Right atrium auricular region (tissue), 2 donors: ENCODE results near the gene CLDN2. TPM values are rescaled to one million over a fixed set of nuclear protein-coding genes. Genes with fewer than 3 reads are reported as not detected.

Experiments used
- DNase-seq: peaks from one replicate; pipeline ENCODE4 v3.0.0-alpha.2; 2019; ENCODE audit warnings: low spot score
- H3K27ac ChIP-seq, 2 donors: fragments of 200-600 bp; sonication (generic); 1 replicate in 1 of 2; 2 replicates in 1 of 2; pipeline ENCODE4 v1.5.1; 2016 to 2019
- H3K27me3 ChIP-seq, 2 donors: fragments of 200-600 bp; sonication (generic); one replicate each; pipeline versions ENCODE4 v1.5.1 to v1.6.0; 2017 to 2019
- H3K36me3 ChIP-seq: fragments of 200-600 bp; sonication (generic); one replicate; pipeline ENCODE4 v1.5.1; 2016
- H3K4me1 ChIP-seq, 2 donors: fragments of 200-600 bp; sonication (generic); one replicate each; pipeline versions ENCODE4 v1.5.1 to v1.6.0; 2017 to 2019
- H3K4me3 ChIP-seq, 2 donors: fragments of 200-600 bp; sonication (generic); 1 replicate in 1 of 2; 2 replicates in 1 of 2; pipeline ENCODE4 v1.5.1; 2017 to 2019; ENCODE audit warnings: mild to moderate bottlenecking in 1 of 2, moderate library complexity in 1 of 2
- H3K9me3 ChIP-seq, 2 donors: fragments of 200-600 bp; sonication (generic); one replicate each; pipeline ENCODE4 v1.5.1; 2019
- total RNA-seq, 2 donors: library from RNA; depleted of rRNA; stranded (reverse); fragments of >200 nt; gene quantifications; one replicate each; pipeline ENCODE4 v1.1.0, GENCODE V29; 2016
- TF ChIP-seq, protein P1 (sequence below), 2 donors: fragments of 200-600 bp; sonication (generic); IDR thresholded peaks; one replicate each; pipeline ENCODE4 v1.5.1; 2019; ENCODE audit warnings: antibody characterized with exemption in 2 of 2

CLDN2 gene
- total RNA-seq, 2 donors from 2014 or later, result not detected

DNA sequence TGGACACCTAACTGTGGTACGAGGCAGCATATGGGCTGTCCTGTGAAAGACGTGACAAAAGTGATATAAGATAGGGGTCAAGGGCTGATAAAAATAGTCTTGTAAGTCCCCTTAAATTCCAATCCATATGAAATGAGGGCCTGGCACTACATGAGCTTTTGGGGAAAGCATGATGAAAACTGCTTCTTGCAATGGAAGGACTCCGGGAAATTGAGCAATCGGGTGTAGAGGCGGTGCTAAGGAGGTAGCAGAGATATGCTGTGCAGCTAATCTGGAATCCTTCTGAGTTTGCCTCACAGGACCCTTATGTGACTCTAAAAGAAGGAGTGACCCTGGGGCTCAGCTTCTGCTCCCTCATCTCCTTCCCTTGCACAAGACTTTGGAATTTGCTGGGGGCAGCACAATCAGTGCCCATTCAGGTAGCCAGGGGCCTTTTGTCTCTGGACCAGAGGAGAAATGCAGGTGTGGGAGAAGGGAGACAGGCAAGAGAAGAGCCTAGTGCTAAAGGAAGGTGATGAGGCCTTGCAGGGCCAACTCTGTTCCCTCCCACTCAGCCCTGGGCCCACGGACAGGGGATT, 12.8 kb downstream of the CLDN2 start:
- no peak overlapping the region for H3K27ac ChIP-seq
- DNase-seq, result no peak
- no peaks in the 10 kb centered on the region for H3K36me3 ChIP-seq
- peaks cover 0 to 12% of the 10 kb centered on the region in 2 donors for H3K4me1 ChIP-seq
- H3K9me3 ChIP-seq, result no peaks in the 10 kb centered on the region
- TF ChIP-seq, protein P1, sequence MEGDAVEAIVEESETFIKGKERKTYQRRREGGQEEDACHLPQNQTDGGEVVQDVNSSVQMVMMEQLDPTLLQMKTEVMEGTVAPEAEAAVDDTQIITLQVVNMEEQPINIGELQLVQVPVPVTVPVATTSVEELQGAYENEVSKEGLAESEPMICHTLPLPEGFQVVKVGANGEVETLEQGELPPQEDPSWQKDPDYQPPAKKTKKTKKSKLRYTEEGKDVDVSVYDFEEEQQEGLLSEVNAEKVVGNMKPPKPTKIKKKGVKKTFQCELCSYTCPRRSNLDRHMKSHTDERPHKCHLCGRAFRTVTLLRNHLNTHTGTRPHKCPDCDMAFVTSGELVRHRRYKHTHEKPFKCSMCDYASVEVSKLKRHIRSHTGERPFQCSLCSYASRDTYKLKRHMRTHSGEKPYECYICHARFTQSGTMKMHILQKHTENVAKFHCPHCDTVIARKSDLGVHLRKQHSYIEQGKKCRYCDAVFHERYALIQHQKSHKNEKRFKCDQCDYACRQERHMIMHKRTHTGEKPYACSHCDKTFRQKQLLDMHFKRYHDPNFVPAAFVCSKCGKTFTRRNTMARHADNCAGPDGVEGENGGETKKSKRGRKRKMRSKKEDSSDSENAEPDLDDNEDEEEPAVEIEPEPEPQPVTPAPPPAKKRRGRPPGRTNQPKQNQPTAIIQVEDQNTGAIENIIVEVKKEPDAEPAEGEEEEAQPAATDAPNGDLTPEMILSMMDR (IDR thresholded peaks at IDR 0.05), result no peak
- no peaks in the 10 kb centered on the region for H3K27me3 ChIP-seq
- H3K4me3 ChIP-seq, result no peak overlapping the region

DNA sequence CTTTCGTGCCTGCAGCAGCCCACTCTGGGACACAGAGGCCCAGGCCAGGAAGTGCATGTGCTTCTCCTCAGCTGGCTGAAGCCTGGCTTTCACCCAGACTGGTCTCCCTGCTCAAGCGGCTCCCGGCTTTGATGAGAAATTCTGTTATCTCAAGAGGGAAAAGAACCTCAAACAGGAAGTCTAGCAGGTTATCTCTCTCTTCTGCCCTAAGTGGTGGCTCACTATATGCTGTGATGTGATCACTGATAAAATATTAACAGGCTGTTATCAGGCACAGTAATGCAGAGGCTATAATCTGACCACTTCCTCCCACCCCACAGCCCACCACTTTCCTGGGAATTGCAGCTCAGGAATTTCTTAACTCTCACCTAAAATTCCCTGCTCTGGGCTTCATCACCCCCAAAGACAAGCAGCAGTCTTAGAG, 13.3 kb downstream of the CLDN2 start:
- H3K9me3 ChIP-seq, result no peaks in the 10 kb centered on the region
- no peak overlapping the region for H3K4me3 ChIP-seq
- H3K4me1 ChIP-seq, result peaks cover 0 to 12% of the 10 kb centered on the region in 2 donors
- H3K27me3 ChIP-seq, result no peaks in the 10 kb centered on the region
- TF ChIP-seq, protein P1 (IDR thresholded peaks at IDR 0.05), result no peak
- no peaks in the 10 kb centered on the region for H3K36me3 ChIP-seq
- no peak for DNase-seq
- H3K27ac ChIP-seq, result no peak overlapping the region

DNA sequence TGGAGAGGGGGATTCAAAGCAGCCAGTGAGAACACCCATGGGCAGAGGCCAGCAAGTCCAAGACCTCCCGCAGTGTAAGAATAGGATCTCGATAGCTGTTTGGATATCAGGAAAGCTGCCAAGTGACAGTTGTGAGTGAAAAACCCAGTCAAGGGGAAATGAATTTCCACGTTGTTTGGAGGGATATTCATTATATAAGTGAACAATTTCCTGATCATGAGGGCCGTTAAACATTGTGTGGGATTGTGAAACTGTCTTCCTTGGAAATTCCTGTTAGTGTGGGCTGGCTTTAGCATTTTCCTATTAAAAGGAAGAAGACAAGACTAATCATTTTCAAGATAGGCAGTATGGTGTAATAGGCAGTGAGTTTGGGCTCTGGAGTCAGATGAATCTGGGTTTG, 15.0 kb downstream of the CLDN2 start:
- Histone ChIP-seq H3K36me3 (no peaks in the 10 kb centered on the region), H3K4me1 (peaks cover 0 to 12% of the 10 kb centered on the region in 2 donors), H3K4me3 (no peak overlapping the region), H3K27ac (no peak overlapping the region), H3K27me3 (no peaks in the 10 kb centered on the region), H3K9me3 (no peaks in the 10 kb centered on the region)
- DNase-seq, result no peak
- TF ChIP-seq, protein P1 (IDR thresholded peaks at IDR 0.05), result no peak

DNA sequence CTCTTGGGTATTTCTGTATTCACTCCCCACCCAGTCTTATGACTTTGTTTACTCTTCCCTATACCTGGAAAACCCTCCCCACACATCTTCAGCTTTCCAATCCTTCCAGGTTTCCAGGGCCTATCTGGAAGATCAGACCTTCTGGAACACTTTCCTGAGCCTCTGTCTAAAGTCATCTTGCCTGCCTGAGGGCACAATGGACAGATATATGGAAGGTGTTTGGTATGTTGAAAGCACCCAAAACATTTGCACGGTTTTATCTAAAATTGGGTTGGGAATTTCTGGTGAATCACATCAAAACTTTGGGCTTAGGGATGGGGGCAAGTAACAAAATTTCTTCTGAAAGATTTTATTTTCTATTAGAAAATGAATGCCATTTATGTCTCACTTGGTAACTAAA, 16.0 kb downstream of the CLDN2 start:
- Histone ChIP-seq H3K4me1 (peaks cover 0 to 12% of the 10 kb centered on the region in 2 donors), H3K27me3 (no peaks in the 10 kb centered on the region)

DNA sequence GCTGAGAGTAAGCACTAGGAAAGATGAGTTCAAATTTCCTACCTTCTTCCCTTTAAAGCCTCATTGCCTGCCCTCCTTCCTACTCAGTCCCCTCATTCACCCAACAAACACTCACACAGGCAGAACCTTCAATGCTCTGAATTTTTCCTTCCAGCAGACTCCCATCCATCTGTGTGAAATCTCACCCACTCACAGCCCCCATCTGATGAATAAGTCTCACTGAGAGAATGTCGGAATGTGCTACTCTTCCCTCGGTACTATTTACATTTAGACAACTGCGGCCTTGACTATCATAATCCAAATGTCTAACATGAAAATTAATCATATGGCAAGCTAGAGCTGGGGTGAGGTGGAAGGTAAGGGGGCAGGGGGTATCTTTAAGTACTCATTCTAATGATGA, 19.4 kb downstream of the CLDN2 start:
- H3K4me1 ChIP-seq, result no peaks in the 10 kb centered on the region
- peaks cover 6% of the 10 kb centered on the region for H3K36me3 ChIP-seq
- no peaks in the 10 kb centered on the region for H3K27me3 ChIP-seq
- no peaks in the 10 kb centered on the region for H3K9me3 ChIP-seq
- no peak for DNase-seq
- TF ChIP-seq, protein P1 (IDR thresholded peaks at IDR 0.05), result no peak
- H3K4me3 ChIP-seq, result no peak overlapping the region
- H3K27ac ChIP-seq, result no peak overlapping the region

More for the DNA sequence above, 16.0 kb downstream of the CLDN2 start:
- Histone ChIP-seq H3K9me3 (no peaks in the 10 kb centered on the region), H3K4me3 (no peak overlapping the region), H3K36me3 (peaks cover 6% of the 10 kb centered on the region), H3K27ac (no peak overlapping the region)
- DNase-seq, result no peak
- TF ChIP-seq, protein P1 (IDR thresholded peaks at IDR 0.05), result no peak

DNA sequence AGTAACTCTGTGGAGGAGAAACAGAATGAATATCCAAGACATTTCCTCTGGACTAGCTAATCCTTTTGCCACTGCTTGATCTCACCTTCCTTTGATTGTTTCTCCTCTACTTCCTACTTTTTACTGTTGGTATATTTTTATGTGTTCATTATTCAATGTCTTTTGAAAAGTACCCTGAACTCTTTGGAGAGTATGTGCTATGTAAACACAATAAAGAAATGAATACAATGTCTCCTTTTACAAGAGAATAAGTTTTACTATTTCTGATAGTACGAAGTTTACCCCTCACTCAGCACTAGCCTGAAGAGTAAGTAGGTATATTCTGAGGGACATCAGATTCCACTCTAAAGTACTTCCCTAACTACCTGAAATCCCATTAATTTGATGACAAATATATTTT, 19.9 kb downstream of the CLDN2 start:
- no peak for DNase-seq
- Histone ChIP-seq H3K27ac (no peak overlapping the region), H3K4me3 (no peak overlapping the region), H3K27me3 (no peaks in the 10 kb centered on the region), H3K4me1 (no peaks in the 10 kb centered on the region), H3K36me3 (peaks cover 6% of the 10 kb centered on the region), H3K9me3 (no peaks in the 10 kb centered on the region)
- TF ChIP-seq, protein P1 (IDR thresholded peaks at IDR 0.05), result no peak
